DMS153 treated with DMSO at 0.1 percent for 48 hours (cell line): Measurements from ENCODE around the gene NXPH4.

Source experiments
- DNase-seq: peaks from one replicate; lab custom pipeline; 2025; ENCODE audit not compliant: unreplicated experiment; lab: John Stamatoyannopoulos, UW

The NXPH4 gene

DNA sequence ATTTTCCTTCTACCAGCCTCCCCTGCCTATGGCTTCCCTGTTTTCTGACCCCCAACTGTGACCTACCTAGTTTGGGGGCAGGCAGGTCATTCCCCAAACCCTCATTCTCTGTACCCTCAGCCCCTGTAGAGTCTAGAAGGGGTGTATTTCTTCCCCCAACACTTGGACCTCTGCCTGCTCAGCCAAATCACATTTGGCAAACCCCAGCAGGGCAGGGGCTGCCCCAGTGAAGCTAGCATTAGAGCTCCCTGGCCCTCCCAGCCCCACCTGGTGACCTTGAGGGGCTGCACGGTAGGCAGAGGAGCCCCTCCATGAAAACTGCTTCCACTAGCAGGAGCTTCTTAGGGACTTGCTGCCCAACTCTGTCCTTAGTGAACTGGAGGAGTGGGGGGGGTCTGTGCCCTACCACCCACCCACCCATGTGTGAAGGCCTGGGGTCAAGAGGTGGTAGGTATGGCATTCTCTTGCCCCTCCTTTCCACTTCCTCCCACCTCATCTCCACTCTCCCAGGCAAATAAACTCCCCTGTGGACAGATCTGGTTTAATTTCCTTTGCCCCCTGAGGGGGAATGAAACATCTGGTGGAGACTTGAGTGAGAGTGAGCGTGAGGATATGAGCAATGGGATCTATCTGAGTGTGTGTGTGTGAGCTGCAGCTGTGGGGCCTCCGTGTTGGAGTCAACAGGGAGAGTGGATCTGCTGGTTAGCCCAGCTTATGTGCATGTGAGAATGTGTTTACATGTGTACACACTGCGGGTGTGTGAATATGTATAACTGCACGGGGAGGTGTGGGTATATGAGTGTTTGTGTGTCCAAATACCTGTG lies 1.6 kb downstream of the NXPH4 start:
- DNase-seq, result no peak

DNA sequence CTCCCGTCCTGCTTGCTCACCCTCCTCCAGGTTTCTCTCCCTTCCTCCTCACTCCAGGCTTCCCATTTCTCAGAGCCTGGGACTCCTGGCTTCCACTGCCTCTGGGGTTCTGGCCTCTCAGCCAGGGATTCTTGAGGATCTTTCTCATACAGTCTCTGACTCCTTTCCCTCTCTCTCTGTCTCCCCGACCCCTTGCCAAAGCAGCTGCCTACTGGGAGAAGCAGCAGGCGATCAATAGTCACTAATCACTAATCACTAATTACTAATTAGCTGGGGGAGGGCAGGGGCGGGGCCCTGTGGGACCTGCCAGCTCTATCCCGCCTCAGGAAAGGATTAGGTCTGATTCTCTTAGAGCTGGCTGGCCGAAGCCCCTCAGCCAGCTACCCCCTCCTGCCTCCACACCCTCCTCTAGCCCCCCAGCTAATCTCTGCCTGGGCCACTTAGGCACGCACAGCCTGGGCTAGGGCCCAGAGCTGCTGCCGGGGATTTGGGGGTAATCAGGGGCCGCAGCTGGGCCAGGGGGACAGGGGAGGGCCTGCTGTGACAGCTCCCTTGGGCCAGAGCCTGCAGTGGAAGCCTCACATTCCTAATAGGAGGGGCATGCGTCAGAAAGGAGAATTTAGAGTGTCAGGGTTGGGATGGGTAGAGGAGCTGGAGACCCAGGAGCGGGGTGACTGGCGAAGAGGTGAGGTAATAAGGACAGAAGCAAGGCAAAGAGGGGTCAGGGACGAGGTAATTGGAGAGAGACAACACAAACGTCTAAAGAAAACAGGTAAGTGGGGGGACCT lies 2.8 kb downstream of the NXPH4 start:
- no peak for DNase-seq

DNA sequence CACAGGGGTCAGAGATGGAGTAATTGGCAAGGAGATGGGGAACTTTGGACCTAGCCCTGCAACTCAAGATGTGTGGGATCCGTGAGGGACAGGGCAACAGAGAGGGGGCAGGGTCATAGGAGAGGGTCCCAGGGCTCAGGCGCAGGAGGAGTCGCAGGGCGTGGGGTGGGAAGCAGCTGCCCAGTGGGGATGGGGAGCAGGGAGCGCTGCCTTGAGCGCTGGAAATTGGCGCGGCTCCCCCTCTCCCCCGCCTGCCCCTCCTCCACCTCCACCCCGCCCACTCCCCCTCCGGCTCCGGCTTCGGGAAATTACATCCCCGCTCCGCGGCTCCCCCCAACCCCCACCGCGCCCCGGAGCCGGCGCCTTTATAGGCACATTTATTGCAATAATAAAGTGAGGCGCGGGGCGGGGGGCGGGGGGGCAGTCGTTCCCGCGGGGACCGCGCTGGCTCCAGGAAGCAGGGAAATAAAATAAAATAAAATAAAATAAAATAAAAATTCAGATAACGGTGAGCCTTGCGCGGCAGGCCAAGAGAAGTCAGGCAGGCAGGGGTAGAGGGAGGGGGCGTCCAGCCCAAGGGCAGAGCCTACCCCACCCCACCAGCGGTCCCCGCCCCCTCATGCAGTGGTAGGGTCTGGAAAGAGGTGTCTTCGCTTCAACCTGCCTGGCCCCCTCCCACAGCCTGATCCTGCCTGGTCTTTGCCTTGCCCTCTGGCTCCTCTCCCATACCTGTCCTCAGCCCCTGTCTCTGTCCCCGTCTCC lies 3.6 kb downstream of the NXPH4 start:
- no peak for DNase-seq

DNA sequence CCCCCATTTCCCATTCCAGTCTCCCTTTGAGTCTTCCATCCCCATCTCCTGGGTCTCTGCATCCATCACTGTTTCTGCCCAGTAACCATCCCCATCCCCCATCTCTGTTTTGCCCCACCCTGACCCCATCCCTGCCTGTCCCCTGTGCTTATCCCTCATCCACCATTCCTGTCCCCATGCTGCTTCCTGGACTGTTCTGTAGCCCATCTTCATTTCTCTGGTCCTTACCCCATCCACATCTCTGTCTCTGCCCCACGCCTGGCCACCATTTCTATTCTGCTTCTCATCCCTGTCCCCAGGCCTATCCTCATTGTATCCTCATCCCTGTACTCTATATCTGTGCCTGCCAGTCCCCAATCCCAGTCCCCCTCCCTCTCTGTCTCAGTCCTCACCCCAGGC lies 4.2 kb downstream of the NXPH4 start:
- no peak for DNase-seq

DNA sequence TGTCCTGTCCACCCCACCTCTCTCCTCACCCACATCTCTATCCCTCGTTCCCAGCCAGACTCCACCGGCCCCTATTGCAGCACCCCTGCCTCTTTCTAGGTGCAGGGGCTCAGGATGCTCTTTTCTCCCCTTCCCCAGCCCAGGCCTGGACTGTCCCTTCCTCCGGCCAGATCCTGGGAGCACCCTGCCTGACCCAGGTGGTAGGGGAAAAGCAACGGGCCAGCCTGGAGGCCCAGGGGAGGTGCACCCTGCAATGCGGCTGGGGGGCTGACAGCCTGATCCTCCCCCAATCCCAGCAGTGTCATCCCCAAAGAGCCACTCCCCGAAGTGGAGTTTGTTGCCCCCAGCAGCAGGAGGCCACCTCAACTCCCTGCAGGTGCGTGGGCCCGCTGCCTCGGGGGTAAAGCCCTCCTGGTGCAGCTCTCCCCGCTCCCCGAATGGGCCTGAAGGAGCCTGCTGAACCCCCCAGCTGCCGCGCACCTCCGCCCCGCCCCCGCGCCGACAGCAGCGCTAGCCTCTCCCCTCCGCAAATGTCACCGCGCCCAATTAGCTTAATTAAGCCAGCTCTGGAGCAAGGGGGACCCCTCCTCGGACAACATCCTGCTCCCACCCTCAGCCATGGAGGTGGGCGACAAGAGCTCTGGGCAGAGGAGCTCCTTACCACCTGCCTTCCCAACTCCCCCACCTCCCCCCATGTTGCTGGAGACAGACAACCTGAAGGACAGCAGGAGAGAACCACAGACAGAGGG lies 4.7 kb downstream of the NXPH4 start:
- DNase-seq, result no peak

DNA sequence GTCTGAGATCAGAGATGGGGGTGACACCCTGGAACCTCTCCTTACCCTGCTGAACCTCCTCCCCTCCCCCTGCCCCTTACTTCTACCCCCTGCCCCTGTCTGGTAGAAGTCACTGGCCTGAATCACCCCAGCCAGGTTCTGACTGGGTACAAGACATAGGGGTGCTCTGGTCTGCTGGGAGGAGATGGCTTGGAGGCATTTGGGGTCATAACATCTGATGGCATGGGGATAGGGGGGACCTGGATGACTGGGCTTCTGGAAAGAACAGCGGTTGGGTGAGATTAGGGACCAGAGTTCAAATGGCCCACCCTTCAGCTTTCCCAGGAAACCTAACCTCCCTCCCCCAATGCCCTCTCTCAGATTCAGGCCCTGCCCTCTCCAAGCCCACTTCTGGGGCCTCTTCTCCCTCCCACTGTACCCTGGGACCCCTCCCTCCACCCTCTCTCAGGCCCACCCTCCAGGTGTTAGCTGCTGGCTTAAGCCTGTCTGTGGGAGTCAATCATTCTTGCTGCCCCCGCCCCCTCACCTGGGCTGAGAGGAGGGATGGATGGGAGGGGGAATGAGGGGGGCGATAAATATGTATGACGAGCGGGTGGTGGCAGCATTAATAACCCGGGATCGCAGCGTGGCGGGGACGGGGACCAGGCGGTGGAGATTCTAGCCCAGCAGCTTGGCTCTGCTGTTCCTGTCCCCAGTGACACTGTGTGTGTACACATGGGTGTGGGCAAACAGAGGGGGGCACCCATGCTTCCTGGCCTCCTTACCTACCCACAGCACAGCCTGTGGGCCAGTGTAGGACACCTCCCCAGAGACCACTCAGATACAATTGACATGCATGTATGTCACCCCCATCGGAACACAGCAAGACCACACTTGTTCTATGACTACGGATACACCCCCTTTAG lies 5.9 kb downstream of the NXPH4 start:
- DNase-seq, result no peak

DNA sequence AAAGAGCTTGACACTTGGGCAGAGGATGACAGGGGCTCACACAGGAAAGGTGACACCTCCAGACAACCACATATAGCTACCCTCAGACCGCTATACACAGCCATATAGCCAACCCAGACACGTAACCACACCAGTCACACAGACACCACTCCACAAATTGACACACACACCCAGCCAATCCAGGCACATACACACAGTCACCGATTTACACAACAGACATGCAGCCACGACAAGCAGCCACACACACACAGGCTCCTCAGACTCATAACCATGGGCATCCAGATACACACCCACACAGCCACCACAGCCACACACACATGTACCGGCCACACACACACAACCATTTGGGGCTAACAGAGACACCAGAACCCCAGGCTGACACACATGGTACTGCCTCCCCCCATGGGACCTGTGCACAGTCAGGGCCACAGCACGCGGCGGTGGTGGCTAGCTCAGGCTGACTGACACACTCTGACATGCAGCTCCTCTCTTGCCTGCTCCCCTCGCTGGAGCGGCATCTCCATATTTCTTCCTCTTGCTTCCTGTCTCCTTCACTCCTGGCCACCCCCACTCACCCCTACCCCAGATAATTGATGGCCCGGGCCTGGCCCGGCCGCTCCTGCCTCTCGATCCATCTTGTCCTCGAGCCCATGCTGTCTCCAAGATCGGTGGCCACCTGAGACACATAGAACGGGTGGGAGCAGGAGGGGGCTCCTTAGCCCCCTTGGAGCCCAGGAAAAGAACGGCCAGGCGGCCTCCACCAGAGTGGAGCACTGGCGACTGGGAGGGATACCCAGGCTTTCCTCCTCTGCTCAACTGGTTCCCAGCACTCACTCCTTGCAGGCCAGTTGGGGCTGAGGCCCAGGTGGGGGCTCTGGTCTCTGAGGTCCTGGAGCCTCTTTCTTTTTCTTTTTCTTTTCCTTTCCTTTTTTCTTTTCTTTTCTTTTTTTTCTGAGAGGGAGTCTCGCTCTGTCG lies 6.9 kb downstream of the NXPH4 start:
- no peak for DNase-seq

DNA sequence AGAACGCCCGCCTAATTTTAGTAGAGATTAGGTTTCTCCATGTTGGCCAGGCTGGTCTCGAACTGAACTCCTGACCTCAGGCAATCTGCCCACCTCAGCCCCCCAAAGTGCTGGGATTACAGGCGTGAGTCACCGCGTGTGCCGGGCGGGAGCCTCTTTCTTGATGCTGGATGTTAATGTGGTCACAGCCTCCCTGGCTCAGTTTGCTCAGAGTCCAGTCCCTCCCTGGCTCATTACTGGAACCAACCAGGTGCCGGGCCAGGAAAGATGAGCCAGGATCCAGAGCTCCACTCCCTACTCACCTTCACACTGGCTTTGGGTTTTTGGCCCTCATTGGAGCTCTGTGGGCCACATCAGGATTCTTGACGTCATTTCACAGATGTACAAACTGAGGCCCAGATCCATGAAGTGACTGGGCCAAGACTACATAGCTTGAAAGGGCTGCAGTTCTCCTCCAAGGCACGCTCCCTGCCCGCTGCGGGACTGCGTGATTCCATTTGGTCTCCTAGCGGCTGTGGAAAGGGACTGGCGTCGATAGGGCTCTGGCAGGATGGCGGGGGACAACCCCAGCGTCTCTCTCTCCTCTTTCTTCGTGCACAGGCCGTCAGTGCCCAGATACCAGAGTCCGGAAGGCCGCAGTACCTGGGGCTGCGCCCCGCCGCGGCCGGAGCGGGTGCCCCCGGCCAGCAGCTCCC lies 7.8 kb downstream of the NXPH4 start:
- DNase-seq, result no peak

DNA sequence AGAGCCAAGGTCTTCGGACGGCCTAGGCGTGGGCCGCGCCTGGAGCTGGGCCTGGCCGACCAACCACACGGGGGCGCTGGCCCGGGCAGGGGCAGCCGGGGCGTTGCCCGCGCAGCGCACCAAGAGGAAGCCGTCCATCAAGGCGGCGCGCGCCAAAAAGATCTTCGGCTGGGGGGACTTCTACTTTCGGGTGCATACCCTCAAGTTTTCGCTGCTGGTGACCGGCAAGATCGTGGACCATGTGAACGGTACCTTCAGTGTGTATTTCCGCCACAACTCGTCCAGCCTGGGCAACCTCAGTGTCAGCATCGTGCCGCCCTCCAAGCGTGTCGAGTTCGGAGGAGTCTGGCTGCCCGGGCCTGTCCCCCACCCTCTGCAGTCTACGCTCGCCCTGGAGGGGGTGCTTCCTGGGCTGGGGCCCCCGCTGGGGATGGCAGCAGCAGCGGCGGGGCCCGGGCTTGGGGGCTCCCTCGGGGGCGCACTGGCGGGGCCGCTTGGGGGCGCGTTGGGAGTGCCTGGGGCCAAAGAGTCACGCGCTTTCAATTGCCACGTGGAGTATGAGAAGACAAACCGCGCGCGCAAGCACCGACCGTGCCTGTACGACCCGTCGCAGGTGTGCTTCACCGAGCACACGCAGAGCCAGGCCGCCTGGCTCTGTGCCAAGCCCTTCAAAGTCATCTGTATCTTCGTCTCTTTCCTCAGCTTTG lies 8.5 kb downstream of the NXPH4 start:
- no peak for DNase-seq

DNA sequence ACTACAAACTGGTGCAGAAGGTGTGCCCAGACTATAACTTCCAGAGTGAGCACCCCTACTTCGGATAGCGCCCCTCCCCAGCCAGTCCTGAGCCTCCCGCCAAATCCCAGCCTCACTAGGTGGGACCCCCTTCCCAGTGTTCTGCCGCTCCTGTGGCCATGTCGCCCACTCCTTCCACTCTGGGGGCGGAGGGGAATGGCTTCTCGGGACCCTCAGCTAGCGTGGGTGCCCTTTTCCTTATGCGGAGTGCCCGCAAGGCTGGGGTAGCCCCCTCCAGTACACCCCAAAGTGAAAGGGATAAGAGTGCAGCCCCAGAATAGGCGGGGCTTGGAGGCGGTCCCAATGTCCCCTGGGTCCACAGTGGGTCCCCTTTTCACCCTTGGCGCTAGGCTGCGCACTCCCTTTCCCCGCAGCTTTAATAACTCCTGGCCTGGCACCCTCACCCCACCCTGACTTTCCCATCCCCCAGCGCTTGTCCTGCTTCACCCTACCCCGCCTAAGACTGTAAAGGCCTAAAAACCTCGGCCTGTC lies 9.2 kb downstream of the NXPH4 start:
- no peak for DNase-seq

DNA sequence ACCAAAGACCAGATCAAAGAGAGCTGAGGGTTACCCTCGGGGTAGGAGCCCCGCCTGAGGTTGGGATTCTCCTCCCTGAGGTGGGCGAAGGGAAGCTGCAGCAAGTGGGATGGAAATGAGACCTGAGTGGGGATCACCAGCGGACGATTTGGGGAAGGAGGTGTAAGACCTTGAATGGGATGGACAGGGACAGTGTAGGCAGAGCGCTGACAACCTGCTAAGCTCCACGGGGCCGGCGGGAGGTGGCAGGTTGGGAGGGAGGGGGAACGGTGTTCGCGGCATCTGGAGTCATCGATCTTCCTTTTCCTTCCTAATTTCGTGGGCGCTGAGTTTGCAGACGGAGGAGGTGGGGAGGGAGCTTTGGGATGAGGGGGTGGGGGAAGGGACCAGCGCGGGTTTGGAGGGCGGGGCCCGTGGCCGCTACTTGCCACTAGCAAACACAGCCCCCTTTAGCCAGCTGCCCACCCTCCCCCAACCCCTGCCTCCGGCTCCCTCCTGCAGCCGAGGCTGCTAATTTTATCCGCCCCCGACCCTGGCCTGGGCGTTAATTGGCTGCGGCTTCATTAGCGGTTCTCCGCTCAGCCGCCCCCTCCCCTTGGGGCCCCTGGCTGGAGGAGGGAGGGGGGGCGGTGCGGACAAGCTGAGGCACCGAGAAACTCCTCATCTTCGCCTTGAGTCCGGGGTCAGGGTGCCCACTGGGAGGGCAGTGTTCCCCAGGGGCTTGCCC lies 10.2 kb downstream of the NXPH4 start:
- no peak for DNase-seq

DNA sequence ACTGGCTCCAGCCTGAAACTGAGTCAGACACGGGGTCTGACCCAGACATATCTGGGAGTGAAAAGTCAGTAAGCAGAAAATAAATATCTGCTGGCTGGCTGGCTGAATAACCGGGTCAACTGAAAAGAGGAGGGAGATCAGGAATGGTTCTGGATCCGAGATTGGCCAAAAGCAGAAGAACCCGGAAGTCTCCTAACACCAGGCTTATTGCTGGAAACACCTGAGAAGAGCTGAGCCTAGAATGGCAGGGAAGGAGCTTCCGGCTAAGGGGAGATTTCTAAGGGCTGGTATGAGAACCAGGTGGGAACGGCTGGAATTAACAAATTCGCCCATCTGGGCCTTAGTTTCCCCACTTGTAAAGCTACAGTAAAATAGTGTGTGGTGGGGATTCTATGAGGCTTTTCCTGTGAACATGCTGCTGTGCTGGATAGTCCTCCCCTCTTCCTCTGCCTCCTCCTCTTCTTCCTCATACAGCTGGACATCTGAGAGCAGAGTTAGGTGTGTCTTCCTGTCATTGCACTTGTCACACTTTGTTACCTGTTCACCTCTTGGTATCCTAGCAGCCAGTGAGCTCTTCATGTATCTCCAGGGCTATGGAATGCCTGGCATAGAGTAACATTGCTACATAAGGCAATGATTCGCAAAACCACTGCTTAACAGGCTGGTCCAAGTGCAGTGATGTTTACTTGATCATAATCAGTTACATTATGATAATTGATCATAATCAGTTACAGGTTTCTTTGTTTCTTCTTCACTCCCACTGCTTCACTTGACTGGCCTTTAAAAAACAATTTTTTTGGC lies 10.9 kb downstream of the NXPH4 start:
- DNase-seq, result no peak

DNA sequence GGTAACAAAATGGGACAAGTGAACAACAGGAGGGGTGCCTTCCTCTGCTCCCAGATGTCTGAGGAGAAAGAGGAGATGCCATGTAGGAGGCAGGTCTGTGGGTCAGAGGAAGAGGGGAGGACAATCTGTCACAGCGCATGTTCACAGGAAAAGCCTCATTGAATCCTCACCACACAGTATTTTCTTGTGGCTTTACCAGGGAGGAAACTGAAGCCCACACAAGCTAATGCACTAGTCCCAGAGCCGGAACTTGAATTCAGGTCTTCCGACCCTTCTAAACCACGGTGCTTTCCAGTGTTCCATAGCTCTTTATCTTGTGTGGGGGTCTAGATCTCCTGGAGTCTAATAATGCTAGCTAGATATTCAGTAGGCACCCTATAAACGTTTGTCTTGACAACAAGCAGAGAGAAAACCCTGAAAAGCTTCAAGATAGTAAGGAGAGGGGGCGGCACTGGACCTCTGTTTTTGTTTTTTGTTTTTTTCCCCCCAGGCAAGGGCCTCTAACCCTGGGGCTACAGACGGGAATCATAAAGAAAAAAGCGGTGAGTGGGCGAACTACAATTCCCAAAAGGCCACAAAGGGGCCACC lies 12.5 kb downstream of the NXPH4 start:
- DNase-seq, result no peak

DNA sequence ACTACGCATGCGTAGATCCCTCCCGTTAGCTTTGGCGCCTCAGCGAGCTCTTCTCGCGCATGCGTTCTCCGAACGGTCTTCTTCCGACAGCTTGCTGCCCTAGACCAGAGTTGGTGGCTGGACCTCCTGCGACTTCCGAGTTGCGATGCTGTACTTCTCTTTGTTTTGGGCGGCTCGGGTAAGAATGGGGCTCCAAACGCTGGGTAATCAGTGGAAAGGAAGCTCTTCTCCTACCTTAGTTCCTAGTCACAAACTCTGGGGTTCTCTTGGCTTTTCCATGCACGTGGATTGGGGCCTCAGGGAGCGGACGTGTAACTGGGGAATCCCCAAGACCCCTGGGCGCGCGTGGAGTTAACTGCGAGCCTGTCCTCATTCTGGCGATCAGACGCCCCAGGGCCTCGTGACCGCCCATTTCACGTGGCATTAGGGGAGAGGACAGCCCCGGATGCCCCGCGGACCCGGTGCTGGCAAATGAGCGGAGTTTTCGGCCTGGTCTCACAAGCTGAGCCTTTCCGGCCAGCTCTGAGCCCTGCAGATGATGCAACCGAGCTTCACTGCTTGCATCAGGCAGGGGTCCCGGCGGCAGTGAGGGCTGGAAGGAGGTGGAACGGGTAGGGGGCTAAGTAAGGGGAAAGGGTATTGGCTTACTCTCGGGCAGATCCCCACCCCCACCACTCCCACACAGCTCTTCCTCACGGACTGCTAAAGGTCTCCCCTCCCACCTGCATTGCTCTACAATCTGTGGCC lies 13.2 kb downstream of the NXPH4 start, which contains the start of gene SHMT2:
SHMT2 (plus strand) TSS at position 78 of the 747 bp plus-strand sequence; CDS start at position 146, 68 bp downstream.
- DNase-seq, result peak; percentile 97
